C4-2B (cell line): ENCODE results near the gene CRIP2.

Source experiments
- CTCF ChIP-seq: fragments of 450-650 bp; conservative IDR thresholded peaks from 2 replicates; pipeline ENCODE4 v1.5.1; 2017; ENCODE audit warnings: mild to moderate bottlenecking
- ZFX ChIP-seq: fragments of 450-650 bp; IDR thresholded peaks from 2 replicates; pipeline ENCODE4 v1.6.1; 2017

- TF ChIP-seq CTCF (no peak), ZFX (no peak)
These were observed 42.0 kb upstream of the CRIP2 start for GRCh38 chr14:105432657-105433056.
